Fibroblast of lung (primary cell): ENCODE data around the gene UBA3. TPM values are rescaled to one million over a fixed set of nuclear protein-coding genes. Genes with fewer than 3 reads are reported as not detected.

Source experiments
- DNase-seq, 2 donors: peaks; one replicate each; pipeline versions ENCODE4 v3.0.0 to v3.0.0-alpha.2; 2010; ENCODE audit warnings: low read depth in 2 of 2
- H2AFZ ChIP-seq: 2 replicates; pipeline ENCODE4 v1.5.1; 2012; ENCODE audit warnings: low read length, control low read depth, inconsistent platforms
- H3K27ac ChIP-seq: 2 replicates; pipeline ENCODE4 v1.5.1; 2011; ENCODE audit warnings: low read length, control low read depth; ENCODE audit not compliant: insufficient read depth
- H3K27me3 ChIP-seq: 2 replicates; pipeline ENCODE4 v1.5.1; 2011; ENCODE audit warnings: mild to moderate bottlenecking, low read length; ENCODE audit not compliant: control insufficient read depth, insufficient read depth
- H3K36me3 ChIP-seq: 2 replicates; pipeline ENCODE4 v1.5.1; 2011; ENCODE audit warnings: low read length; ENCODE audit not compliant: control insufficient read depth, insufficient read depth
- H3K4me1 ChIP-seq: 2 replicates; pipeline ENCODE4 v1.5.1; 2011; ENCODE audit warnings: low read length; ENCODE audit not compliant: control insufficient read depth, insufficient read depth; ENCODE audit errors: extremely low read depth
- H3K4me2 ChIP-seq: 2 replicates; pipeline ENCODE4 v1.5.1; 2011; ENCODE audit warnings: low read length, control low read depth; ENCODE audit not compliant: insufficient read depth; ENCODE audit errors: extremely low read depth
- H3K4me3 ChIP-seq, 4 experiments: fragments of 200-600 bp in 1 of 4; sonication (generic) in 1 of 4; replicated peaks in 1 of 4; 2 replicates each; pipeline ENCODE4 v1.5.1; 2011 to 2016; ENCODE audit warnings: low read length in 4 of 4, low read depth in 3 of 4, mild to moderate bottlenecking in 3 of 4, control low read depth in 2 of 4, inconsistent platforms in 1 of 4, mixed read lengths in 1 of 4; ENCODE audit not compliant: insufficient read depth in 1 of 4; ENCODE audit errors: control extremely low read depth in 1 of 4
- H3K79me2 ChIP-seq: 2 replicates; pipeline ENCODE4 v1.5.1; 2012; ENCODE audit warnings: mild to moderate bottlenecking, low read length, inconsistent platforms; ENCODE audit not compliant: control insufficient read depth, insufficient read depth
- H3K9ac ChIP-seq: 2 replicates; pipeline ENCODE4 v1.5.1; 2011; ENCODE audit warnings: mild to moderate bottlenecking, low read length, control low read depth; ENCODE audit not compliant: insufficient read depth
- H3K9me3 ChIP-seq: 2 replicates; pipeline ENCODE4 v1.5.1; 2012; ENCODE audit warnings: low read depth, low read length; ENCODE audit not compliant: control insufficient read depth, insufficient read depth
- H4K20me1 ChIP-seq: 2 replicates; pipeline ENCODE4 v1.5.1; 2011; ENCODE audit warnings: low read length; ENCODE audit not compliant: control insufficient read depth, insufficient read depth; ENCODE audit errors: extremely low read depth
- EZH2 ChIP-seq: IDR thresholded peaks from 2 replicates; pipeline ENCODE4 v1.5.1; 2012; ENCODE audit warnings: low read length, control low read depth, mild to moderate bottlenecking; ENCODE audit errors: missing control alignments
- polyA plus RNA-seq, 2 donors: library from polyadenylated mRNA; depleted of rRNA in 1 of 2; stranded (reverse) in 1 of 2; unstranded in 1 of 2; fragments of >200 nt; gene quantifications; 2 replicates each; pipeline ENCODE4 v1.2.1, GENCODE V29; 2011 to 2012; ENCODE audit warnings: missing spikeins in 1 of 2
- total RNA-seq: library from RNA; depleted of rRNA; stranded (reverse); fragments of >200 nt; gene quantifications from 2 replicates; pipeline ENCODE4 v1.2.1, GENCODE V29; 2014
- TF ChIP-seq, protein P1 (sequence below), 2 donors: IDR thresholded peaks in 1 of 2; conservative IDR thresholded peaks in 1 of 2; 1 replicate in 1 of 2; 2 replicates in 1 of 2; pipeline ENCODE4 v1.5.1; 2011 to 2012; ENCODE audit warnings: low read length in 2 of 2, control low read depth in 1 of 2, inconsistent platforms in 1 of 2, low read depth in 1 of 2, mild to moderate bottlenecking in 1 of 2

UBA3 gene
- total and polyA plus RNA-seq, 2 donors (not counting 1 experiment from before 2014, with no cell fraction given): 93.3 to 95.4 TPM

DNA sequence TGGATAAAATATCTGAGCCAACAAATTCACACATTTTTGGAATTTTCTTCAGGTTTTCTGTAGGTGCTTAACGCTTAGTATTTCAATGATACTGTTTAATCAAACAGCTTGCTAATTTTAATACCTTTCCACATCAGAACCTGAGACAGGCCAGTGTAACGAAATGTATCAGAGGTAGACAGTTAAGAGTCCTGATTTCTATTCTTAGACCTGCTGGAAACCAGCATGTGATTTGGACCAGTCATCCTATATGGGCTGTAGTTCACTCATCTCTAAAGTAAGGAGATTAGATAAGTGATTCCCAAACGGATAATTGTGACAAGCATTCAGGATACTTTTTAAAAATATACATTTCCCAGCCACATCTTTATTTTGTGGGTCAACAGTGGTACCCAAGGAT, 23.0 kb upstream of the UBA3 start:
- Histone ChIP-seq H4K20me1 (no peaks in the 10 kb centered on the region), H3K4me1 (peaks cover 3% of the 10 kb centered on the region), H3K27me3 (no peaks in the 10 kb centered on the region), H3K79me2 (peaks cover 18% of the 10 kb centered on the region), H3K27ac (no peak overlapping the region), H3K9me3 (no peaks in the 10 kb centered on the region), H3K9ac (no peak overlapping the region), H3K4me3 (no peak overlapping the region), H3K4me2 (no peak overlapping the region), H2AFZ (no peak overlapping the region), H3K36me3 (peaks cover 8% of the 10 kb centered on the region)
- TF ChIP-seq, protein P1, sequence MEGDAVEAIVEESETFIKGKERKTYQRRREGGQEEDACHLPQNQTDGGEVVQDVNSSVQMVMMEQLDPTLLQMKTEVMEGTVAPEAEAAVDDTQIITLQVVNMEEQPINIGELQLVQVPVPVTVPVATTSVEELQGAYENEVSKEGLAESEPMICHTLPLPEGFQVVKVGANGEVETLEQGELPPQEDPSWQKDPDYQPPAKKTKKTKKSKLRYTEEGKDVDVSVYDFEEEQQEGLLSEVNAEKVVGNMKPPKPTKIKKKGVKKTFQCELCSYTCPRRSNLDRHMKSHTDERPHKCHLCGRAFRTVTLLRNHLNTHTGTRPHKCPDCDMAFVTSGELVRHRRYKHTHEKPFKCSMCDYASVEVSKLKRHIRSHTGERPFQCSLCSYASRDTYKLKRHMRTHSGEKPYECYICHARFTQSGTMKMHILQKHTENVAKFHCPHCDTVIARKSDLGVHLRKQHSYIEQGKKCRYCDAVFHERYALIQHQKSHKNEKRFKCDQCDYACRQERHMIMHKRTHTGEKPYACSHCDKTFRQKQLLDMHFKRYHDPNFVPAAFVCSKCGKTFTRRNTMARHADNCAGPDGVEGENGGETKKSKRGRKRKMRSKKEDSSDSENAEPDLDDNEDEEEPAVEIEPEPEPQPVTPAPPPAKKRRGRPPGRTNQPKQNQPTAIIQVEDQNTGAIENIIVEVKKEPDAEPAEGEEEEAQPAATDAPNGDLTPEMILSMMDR (conservative IDR thresholded peaks at IDR 0.05 in 1 of 2, IDR thresholded peaks at IDR 0.05 in 1 of 2; ENCODE audit: low read depth in 1 of 2, low read length in 2 of 2): no peak
- no peak for TF ChIP-seq EZH2
- no peak for DNase-seq

DNA sequence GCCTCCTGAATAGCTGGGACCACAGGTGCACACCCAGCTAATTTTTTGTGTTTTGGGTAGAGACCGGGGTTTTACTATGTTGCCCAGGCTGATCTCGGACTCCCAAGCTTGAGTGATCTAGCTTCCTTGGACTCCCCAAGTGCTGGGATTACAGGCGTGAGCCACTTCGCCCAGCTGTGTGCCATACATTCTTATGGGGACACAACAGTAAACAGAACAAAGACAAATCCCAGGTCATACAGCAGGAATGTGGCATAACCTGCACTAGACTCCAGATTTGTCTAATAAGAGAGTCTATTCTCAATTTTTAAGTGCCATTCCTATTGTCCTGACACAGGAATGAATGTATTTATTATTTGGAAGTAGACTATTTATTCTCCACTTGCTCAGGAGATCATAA, 22.2 kb upstream of the UBA3 start:
- Histone ChIP-seq H3K27ac (no peak overlapping the region), H3K4me1 (peaks cover 3% of the 10 kb centered on the region), H2AFZ (no peak overlapping the region), H3K4me3 (no peak overlapping the region), H3K9ac (no peak overlapping the region), H4K20me1 (no peaks in the 10 kb centered on the region), H3K36me3 (peaks cover 8% of the 10 kb centered on the region), H3K79me2 (peaks cover 22% of the 10 kb centered on the region), H3K9me3 (no peaks in the 10 kb centered on the region), H3K27me3 (no peaks in the 10 kb centered on the region), H3K4me2 (no peak overlapping the region)
- TF ChIP-seq EZH2: no peak
- TF ChIP-seq, protein P1 (conservative IDR thresholded peaks at IDR 0.05 in 1 of 2, IDR thresholded peaks at IDR 0.05 in 1 of 2; ENCODE audit: low read depth in 1 of 2, low read length in 2 of 2): no peak
- no peak for DNase-seq

DNA sequence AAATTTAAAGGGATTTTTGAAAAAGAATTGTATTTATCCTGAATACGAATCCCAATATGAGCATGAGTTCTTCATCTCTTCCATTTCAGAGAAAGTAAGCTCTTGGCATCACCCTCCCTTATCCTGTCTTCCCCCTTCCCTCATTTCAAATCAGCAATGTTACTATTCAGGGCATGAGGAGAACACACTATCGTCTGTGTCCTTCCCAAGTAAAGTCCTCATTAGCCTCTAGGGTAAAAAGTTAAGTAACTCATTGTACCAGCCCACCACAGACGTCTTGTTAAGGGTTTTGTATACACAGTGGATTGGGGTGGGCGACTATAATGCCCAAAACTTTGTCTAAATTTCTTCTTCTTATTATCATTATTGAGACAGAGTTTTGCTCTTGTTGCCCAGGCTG, 19.4 kb upstream of the UBA3 start:
- Histone ChIP-seq H3K36me3 (peaks cover 8% of the 10 kb centered on the region), H3K27ac (no peak overlapping the region), H3K79me2 (peaks cover 42% of the 10 kb centered on the region), H3K9me3 (no peaks in the 10 kb centered on the region), H3K4me2 (no peak overlapping the region), H4K20me1 (no peaks in the 10 kb centered on the region), H3K4me1 (peaks cover 7% of the 10 kb centered on the region), H3K27me3 (no peaks in the 10 kb centered on the region), H3K4me3 (no peak overlapping the region), H3K9ac (no peak overlapping the region), H2AFZ (no peak overlapping the region)
- TF ChIP-seq, protein P1 (conservative IDR thresholded peaks at IDR 0.05 in 1 of 2, IDR thresholded peaks at IDR 0.05 in 1 of 2; ENCODE audit: low read depth in 1 of 2, low read length in 2 of 2): no peak
- TF ChIP-seq EZH2: no peak
- no peak for DNase-seq
